Muscle of leg (tissue), 11 donors: Measurements from ENCODE around the gene UBE2Q1. TPM values are rescaled to one million over a fixed set of nuclear protein-coding genes. Genes with fewer than 3 reads are reported as not detected.

Source experiments
- DNase-seq: peaks from one replicate; pipeline ENCODE4 v3.0.0; 2013
- H3K27ac ChIP-seq: one replicate; pipeline ENCODE4 v1.5.1; 2013; ENCODE audit warnings: mild to moderate bottlenecking, low read length, control low read depth
- H3K27me3 ChIP-seq: one replicate; pipeline ENCODE4 v1.6.1; 2013; ENCODE audit warnings: low read length; ENCODE audit not compliant: control insufficient read depth, insufficient read depth
- H3K36me3 ChIP-seq: one replicate; pipeline ENCODE4 v1.6.1; 2013; ENCODE audit warnings: low read length; ENCODE audit not compliant: control insufficient read depth, insufficient read depth
- H3K4me1 ChIP-seq: one replicate; pipeline ENCODE4 v1.6.1; 2013; ENCODE audit warnings: low read length; ENCODE audit not compliant: control insufficient read depth, insufficient read depth
- H3K4me3 ChIP-seq: one replicate; pipeline ENCODE4 v1.5.1; 2013; ENCODE audit warnings: low read length, control low read depth
- H3K9me3 ChIP-seq: replicated peaks from 2 replicates; pipeline ENCODE4 v1.6.1; 2013; ENCODE audit warnings: low read depth, low read length; ENCODE audit not compliant: control insufficient read depth
- WGBS: methylation state at CpG from one replicate; pipeline ENCODE4 v1.1.5; 2013; ENCODE audit warnings: missing lambda C conversion rate; ENCODE audit not compliant: insufficient coverage; 5-methylcytosine and 5-hydroxymethylcytosine counted together
- polyA plus RNA-seq, 8 donors: library from polyadenylated mRNA; unstranded; fragments of 120-200 nt; gene quantifications; one replicate each; pipeline versions ENCODE4 v1.2.1 to v1.2.3, GENCODE V29; 2013; ENCODE audit warnings: inconsistent platforms in 1 of 8, low replicate concordance in 1 of 8; ENCODE audit not compliant: insufficient read length in 8 of 8, insufficient read depth in 1 of 8
- total RNA-seq: library from RNA; stranded (reverse); fragments of 120-200 nt; gene quantifications from one replicate; pipeline ENCODE4 v1.2.4, GENCODE V29; 2013

The UBE2Q1 gene
- total and polyA plus RNA-seq, 9 donors = 21.8 to 73.4 (median 67.8) TPM

GRCh38 chr1:154553056-154554030 is 5.1 kb downstream of the UBE2Q1 start:
- Histone ChIP-seq H3K36me3 (peaks cover 67% of the 10 kb centered on the region), H3K27me3 (no peaks in the 10 kb centered on the region), H3K27ac (no peak overlapping the region), H3K4me3 (no peak overlapping the region), H3K9me3 (no peaks in the 10 kb centered on the region), H3K4me1 (peaks cover 23% of the 10 kb centered on the region)
- no peak for DNase-seq
- WGBS = 53% methylated on average over 6 of the region's 12 CpGs

GRCh38 chr1:154552036-154552435 is 6.4 kb downstream of the UBE2Q1 start:
- peaks cover 67% of the 10 kb centered on the region for H3K36me3 ChIP-seq
- no peaks in the 10 kb centered on the region for H3K9me3 ChIP-seq
- H3K27ac ChIP-seq = no peak overlapping the region
- DNase-seq = no peak
- peaks cover 14% of the 10 kb centered on the region for H3K4me1 ChIP-seq
- H3K4me3 ChIP-seq = no peak overlapping the region
- H3K27me3 ChIP-seq = no peaks in the 10 kb centered on the region
- WGBS = 82% methylated on average over 5 of the region's 6 CpGs

- no peak for DNase-seq
- no peak overlapping the region for H3K4me3 ChIP-seq
- H3K27ac ChIP-seq = no peak overlapping the region
- no peaks in the 10 kb centered on the region for H3K27me3 ChIP-seq
- H3K9me3 ChIP-seq = no peaks in the 10 kb centered on the region
- H3K4me1 ChIP-seq = peaks cover 9% of the 10 kb centered on the region
- H3K36me3 ChIP-seq = peaks cover 67% of the 10 kb centered on the region
- 100% methylated on average over 3 of the region's 4 CpGs for whole genome bisulfite sequencing
Observed at GRCh38 chr1:154551474-154551873, 7.0 kb downstream of the UBE2Q1 start.

GRCh38 chr1:154550657-154551056 is 7.8 kb downstream of the UBE2Q1 start:
- Histone ChIP-seq H3K27ac (no peak overlapping the region), H3K4me3 (no peak overlapping the region), H3K4me1 (peaks cover under 1% of the 10 kb centered on the region), H3K9me3 (no peaks in the 10 kb centered on the region), H3K27me3 (no peaks in the 10 kb centered on the region), H3K36me3 (peaks cover 65% of the 10 kb centered on the region)
- DNase-seq = no peak
- 64% methylated on average over 6 of the region's 6 CpGs for WGBS

GRCh38 chr1:154550070-154550469 is 8.4 kb downstream of the UBE2Q1 start:
- Histone ChIP-seq H3K27me3 (no peaks in the 10 kb centered on the region), H3K4me1 (no peaks in the 10 kb centered on the region), H3K9me3 (no peaks in the 10 kb centered on the region), H3K27ac (no peak overlapping the region), H3K36me3 (peaks cover 59% of the 10 kb centered on the region), H3K4me3 (no peak overlapping the region)
- 69% methylated on average over 4 of the region's 5 CpGs for WGBS
- no peak for DNase-seq

- no peak overlapping the region for H3K27ac ChIP-seq
- no peaks in the 10 kb centered on the region for H3K9me3 ChIP-seq
- no peak for DNase-seq
- H3K4me3 ChIP-seq = no peak overlapping the region
- H3K27me3 ChIP-seq = no peaks in the 10 kb centered on the region
- peaks cover 51% of the 10 kb centered on the region for H3K36me3 ChIP-seq
- 100% methylated on average over 1 of the region's 3 CpGs for WGBS
- H3K4me1 ChIP-seq = no peaks in the 10 kb centered on the region
Observed at GRCh38 chr1:154549202-154549770, 9.2 kb downstream of the UBE2Q1 start.

GRCh38 chr1:154548028-154548427 is 10.4 kb downstream of the UBE2Q1 start:
- H3K4me1 ChIP-seq = no peaks in the 10 kb centered on the region
- no peak overlapping the region for H3K4me3 ChIP-seq
- no peaks in the 10 kb centered on the region for H3K9me3 ChIP-seq
- no peak overlapping the region for H3K27ac ChIP-seq
- H3K36me3 ChIP-seq = peaks cover 40% of the 10 kb centered on the region
- no peaks in the 10 kb centered on the region for H3K27me3 ChIP-seq
- DNase-seq = no peak
- no CpG with 5 or more reads among the region's 1 CpG for WGBS

- peaks cover 32% of the 10 kb centered on the region for H3K36me3 ChIP-seq
- H3K27me3 ChIP-seq = no peaks in the 10 kb centered on the region
- no peaks in the 10 kb centered on the region for H3K9me3 ChIP-seq
- no peak overlapping the region for H3K4me3 ChIP-seq
- H3K4me1 ChIP-seq = no peaks in the 10 kb centered on the region
- no peak for DNase-seq
- WGBS = 47% methylated on average over 8 of the region's 11 CpGs
- no peak overlapping the region for H3K27ac ChIP-seq
Observed at GRCh38 chr1:154547105-154547732, 11.2 kb downstream of the UBE2Q1 start.

GRCh38 chr1:154546264-154547063 is 12.0 kb downstream of the UBE2Q1 start:
- WGBS = 40% methylated on average over 1 of the region's 13 CpGs
- no peak overlapping the region for H3K4me3 ChIP-seq
- no peak overlapping the region for H3K27ac ChIP-seq
- no peaks in the 10 kb centered on the region for H3K4me1 ChIP-seq
- H3K27me3 ChIP-seq = peaks cover 4% of the 10 kb centered on the region
- H3K9me3 ChIP-seq = no peaks in the 10 kb centered on the region
- peaks cover 25% of the 10 kb centered on the region for H3K36me3 ChIP-seq
- DNase-seq = no peak
